ENCODE data around the gene SMC1B.

- no peak for TF ChIP-seq CTCF (IDR thresholded peaks at IDR 0.05; ENCODE audit: low read length)
- no peak for TF ChIP-seq EZH2 (IDR thresholded peaks at IDR 0.05; ENCODE audit: borderline replicate concordance, low read length)
These were observed 95.2 kb downstream of the SMC1B start for GRCh38 chr22:45318168-45318557.
